ENCODE results near the gene HAL. TPM values are rescaled to one million over a fixed set of nuclear protein-coding genes. Genes with fewer than 3 reads are reported as not detected.

HAL gene
- total and polyA plus RNA-seq, 2 of the 13 experiments (the other 11 are each of a cell fraction or from before 2014, with no cell fraction given), result 0.89 to 37.8 TPM

DNA sequence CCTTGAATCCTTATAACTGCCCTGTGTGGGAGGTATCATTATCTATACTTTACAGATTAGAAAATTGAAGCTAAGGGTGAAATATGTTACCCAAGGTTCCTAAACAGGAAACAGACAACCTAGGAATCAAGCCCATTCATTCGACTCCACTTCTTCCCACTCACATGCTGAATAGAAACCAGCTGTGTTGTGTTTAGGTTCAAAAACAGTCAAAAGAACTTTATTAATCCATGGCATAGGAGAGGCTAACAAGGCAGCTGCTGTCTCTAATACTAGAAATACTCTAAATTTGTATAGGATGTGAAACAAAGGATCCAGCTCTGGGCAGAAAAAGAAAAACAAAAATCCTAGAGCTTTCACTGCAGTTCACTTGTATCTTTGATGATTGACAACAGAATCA, 43.1 kb downstream of the HAL start:
- peaks cover 63% of the 10 kb centered on the region for H3K4me1 ChIP-seq (ENCODE audit: insufficient read depth, low read length)
- H2AFZ ChIP-seq (ENCODE audit: low read length), result no peak overlapping the region
- CTCF ChIA-PET (ENCODE audit: low intra/inter-chr PET ratio, low total read pairs), result no interaction called here
- BruUV-seq (replicated peaks), result no TSS peak
- H3K9ac ChIP-seq (ENCODE audit: insufficient read depth, low read depth, low read length), result no peak overlapping the region
- H3K27ac ChIP-seq (ENCODE audit: extremely low read length, insufficient read depth, low read length), result no peak overlapping the region
- no peak for FAIRE-seq
- in situ Hi-C loops (cut with HindIII; ENCODE audit: extremely low pct_ligation_motif_present, low pct_unique_long_range_greater_than_20kb) (no loop called here), intact Hi-C loops (cut with micrococcal nuclease; ENCODE audit: unreplicated experiment) (loop anchor here (10.0 kb wide), 1 partner anchor 128 kb away; no protein-coding TSS in a partner anchor)
- H3K4me2 ChIP-seq (ENCODE audit: low read depth, low read length), result no peak overlapping the region
- no peaks in the 10 kb centered on the region for H3K79me2 ChIP-seq (ENCODE audit: insufficient read depth, low read length)
- H3K36me3 ChIP-seq (replicated peaks in 1 of 2; ENCODE audit: control insufficient read depth in 1 of 2, insufficient read depth in 2 of 2, low read length in 2 of 2), result peaks cover 0 to 1% of the 10 kb centered on the region in 2 experiments; a peak in 2 of 5 replicates
- H3K4me3 ChIP-seq (replicated peaks in 1 of 3; ENCODE audit: insufficient read depth in 1 of 3, low read depth in 2 of 3, low read length in 3 of 3), result no peak overlapping the region
- H3K9me3 ChIP-seq (ENCODE audit: low read length), result no peaks in the 10 kb centered on the region
- WGBS (ENCODE audit: low lambda C conversion rate), result 93% methylated on average over 1 of the region's 1 CpG
- POLR2A ChIA-PET, result interaction anchor here (1.4 kb wide), 1 partner anchor 9 kb away, joined by 14 read pairs; the partner anchor contains the start of genes AMDHD1 and CCDC38
- H3K27me3 ChIP-seq (ENCODE audit: control insufficient read depth in 1 of 2, insufficient read depth in 2 of 2, low read length in 2 of 2), result no peaks in the 10 kb centered on the region
- no peak for ATAC-seq
- no peak for DNase-seq (ENCODE audit: low spot score)
- no peaks in the 10 kb centered on the region for H4K20me1 ChIP-seq (ENCODE audit: insufficient read depth, low read length)
- TF ChIP-seq ZNF543 (CRISPR knock-in tag; IDR thresholded peaks at IDR 0.05), result no peak
- TF ChIP-seq, protein P1, sequence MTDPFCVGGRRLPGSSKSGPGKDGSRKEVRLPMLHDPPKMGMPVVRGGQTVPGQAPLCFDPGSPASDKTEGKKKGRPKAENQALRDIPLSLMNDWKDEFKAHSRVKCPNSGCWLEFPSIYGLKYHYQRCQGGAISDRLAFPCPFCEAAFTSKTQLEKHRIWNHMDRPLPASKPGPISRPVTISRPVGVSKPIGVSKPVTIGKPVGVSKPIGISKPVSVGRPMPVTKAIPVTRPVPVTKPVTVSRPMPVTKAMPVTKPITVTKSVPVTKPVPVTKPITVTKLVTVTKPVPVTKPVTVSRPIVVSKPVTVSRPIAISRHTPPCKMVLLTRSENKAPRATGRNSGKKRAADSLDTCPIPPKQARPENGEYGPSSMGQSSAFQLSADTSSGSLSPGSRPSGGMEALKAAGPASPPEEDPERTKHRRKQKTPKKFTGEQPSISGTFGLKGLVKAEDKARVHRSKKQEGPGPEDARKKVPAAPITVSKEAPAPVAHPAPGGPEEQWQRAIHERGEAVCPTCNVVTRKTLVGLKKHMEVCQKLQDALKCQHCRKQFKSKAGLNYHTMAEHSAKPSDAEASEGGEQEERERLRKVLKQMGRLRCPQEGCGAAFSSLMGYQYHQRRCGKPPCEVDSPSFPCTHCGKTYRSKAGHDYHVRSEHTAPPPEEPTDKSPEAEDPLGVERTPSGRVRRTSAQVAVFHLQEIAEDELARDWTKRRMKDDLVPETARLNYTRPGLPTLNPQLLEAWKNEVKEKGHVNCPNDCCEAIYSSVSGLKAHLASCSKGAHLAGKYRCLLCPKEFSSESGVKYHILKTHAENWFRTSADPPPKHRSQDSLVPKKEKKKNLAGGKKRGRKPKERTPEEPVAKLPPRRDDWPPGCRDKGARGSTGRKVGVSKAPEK (CRISPR knock-in tag; IDR thresholded peaks at IDR 0.05; ENCODE audit: borderline replicate concordance), result no peak
- no peak for TF ChIP-seq ZFP90 (CRISPR knock-in tag; IDR thresholded peaks at IDR 0.05; ENCODE audit: borderline replicate concordance)
- TF ChIP-seq, protein P2, sequence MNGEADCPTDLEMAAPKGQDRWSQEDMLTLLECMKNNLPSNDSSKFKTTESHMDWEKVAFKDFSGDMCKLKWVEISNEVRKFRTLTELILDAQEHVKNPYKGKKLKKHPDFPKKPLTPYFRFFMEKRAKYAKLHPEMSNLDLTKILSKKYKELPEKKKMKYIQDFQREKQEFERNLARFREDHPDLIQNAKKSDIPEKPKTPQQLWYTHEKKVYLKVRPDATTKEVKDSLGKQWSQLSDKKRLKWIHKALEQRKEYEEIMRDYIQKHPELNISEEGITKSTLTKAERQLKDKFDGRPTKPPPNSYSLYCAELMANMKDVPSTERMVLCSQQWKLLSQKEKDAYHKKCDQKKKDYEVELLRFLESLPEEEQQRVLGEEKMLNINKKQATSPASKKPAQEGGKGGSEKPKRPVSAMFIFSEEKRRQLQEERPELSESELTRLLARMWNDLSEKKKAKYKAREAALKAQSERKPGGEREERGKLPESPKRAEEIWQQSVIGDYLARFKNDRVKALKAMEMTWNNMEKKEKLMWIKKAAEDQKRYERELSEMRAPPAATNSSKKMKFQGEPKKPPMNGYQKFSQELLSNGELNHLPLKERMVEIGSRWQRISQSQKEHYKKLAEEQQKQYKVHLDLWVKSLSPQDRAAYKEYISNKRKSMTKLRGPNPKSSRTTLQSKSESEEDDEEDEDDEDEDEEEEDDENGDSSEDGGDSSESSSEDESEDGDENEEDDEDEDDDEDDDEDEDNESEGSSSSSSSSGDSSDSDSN (CRISPR knock-in tag; IDR thresholded peaks at IDR 0.05), result no peak
- TF ChIP-seq, protein P3, sequence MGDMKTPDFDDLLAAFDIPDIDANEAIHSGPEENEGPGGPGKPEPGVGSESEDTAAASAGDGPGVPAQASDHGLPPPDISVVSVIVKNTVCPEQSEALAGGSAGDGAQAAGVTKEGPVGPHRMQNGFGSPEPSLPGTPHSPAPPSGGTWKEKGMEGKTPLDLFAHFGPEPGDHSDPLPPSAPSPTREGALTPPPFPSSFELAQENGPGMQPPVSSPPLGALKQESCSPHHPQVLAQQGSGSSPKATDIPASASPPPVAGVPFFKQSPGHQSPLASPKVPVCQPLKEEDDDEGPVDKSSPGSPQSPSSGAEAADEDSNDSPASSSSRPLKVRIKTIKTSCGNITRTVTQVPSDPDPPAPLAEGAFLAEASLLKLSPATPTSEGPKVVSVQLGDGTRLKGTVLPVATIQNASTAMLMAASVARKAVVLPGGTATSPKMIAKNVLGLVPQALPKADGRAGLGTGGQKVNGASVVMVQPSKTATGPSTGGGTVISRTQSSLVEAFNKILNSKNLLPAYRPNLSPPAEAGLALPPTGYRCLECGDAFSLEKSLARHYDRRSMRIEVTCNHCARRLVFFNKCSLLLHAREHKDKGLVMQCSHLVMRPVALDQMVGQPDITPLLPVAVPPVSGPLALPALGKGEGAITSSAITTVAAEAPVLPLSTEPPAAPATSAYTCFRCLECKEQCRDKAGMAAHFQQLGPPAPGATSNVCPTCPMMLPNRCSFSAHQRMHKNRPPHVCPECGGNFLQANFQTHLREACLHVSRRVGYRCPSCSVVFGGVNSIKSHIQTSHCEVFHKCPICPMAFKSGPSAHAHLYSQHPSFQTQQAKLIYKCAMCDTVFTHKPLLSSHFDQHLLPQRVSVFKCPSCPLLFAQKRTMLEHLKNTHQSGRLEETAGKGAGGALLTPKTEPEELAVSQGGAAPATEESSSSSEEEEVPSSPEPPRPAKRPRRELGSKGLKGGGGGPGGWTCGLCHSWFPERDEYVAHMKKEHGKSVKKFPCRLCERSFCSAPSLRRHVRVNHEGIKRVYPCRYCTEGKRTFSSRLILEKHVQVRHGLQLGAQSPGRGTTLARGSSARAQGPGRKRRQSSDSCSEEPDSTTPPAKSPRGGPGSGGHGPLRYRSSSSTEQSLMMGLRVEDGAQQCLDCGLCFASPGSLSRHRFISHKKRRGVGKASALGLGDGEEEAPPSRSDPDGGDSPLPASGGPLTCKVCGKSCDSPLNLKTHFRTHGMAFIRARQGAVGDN (CRISPR knock-in tag; IDR thresholded peaks at IDR 0.05), result no peak
- TF ChIP-seq, protein P4, sequence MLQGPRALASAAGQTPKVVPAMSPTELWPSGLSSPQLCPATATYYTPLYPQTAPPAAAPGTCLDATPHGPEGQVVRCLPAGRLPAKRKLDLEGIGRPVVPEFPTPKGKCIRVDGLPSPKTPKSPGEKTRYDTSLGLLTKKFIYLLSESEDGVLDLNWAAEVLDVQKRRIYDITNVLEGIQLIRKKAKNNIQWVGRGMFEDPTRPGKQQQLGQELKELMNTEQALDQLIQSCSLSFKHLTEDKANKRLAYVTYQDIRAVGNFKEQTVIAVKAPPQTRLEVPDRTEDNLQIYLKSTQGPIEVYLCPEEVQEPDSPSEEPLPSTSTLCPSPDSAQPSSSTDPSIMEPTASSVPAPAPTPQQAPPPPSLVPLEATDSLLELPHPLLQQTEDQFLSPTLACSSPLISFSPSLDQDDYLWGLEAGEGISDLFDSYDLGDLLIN (CRISPR knock-in tag; IDR thresholded peaks at IDR 0.05; ENCODE audit: borderline replicate concordance), result no peak
- no peak for TF ChIP-seq MLLT10 (CRISPR knock-in tag; IDR thresholded peaks at IDR 0.05)
- TF ChIP-seq ZFYVE20 (CRISPR knock-in tag; IDR thresholded peaks at IDR 0.05; ENCODE audit: borderline replicate concordance, low read depth), result no peak
- TF ChIP-seq, protein P5, sequence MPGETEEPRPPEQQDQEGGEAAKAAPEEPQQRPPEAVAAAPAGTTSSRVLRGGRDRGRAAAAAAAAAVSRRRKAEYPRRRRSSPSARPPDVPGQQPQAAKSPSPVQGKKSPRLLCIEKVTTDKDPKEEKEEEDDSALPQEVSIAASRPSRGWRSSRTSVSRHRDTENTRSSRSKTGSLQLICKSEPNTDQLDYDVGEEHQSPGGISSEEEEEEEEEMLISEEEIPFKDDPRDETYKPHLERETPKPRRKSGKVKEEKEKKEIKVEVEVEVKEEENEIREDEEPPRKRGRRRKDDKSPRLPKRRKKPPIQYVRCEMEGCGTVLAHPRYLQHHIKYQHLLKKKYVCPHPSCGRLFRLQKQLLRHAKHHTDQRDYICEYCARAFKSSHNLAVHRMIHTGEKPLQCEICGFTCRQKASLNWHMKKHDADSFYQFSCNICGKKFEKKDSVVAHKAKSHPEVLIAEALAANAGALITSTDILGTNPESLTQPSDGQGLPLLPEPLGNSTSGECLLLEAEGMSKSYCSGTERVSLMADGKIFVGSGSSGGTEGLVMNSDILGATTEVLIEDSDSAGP (CRISPR knock-in tag; IDR thresholded peaks at IDR 0.05; ENCODE audit: borderline replicate concordance), result no peak
- no peak for TF ChIP-seq ZSCAN25 (CRISPR knock-in tag; IDR thresholded peaks at IDR 0.05)
